Endothelial cell of umbilical vein (primary cell): ENCODE measurements around the gene MACROD2. TPM values are rescaled to one million over a fixed set of nuclear protein-coding genes. Genes with fewer than 3 reads are reported as not detected.

Source experiments
- BruUV-seq: library from RNA; stranded (reverse); fragments of 400-500 nt; replicated peaks from 2 replicates; lab custom pipeline; 2021; lab: Mats Ljungman, UMichigan
- CTCF ChIA-PET: fragments of 300-600, 350-600 bp; sonication (Branson Sonifier 250); formaldehyde crosslinking; loops from one replicate; lab custom pipeline; 2021; ENCODE audit warnings: antibody characterized with exemption, inconsistent platforms; lab: Charles Lee
- POLR2A ChIA-PET: fragments of 300-600, 350-600 bp; sonication (Branson Sonifier 250); formaldehyde crosslinking; loops from one replicate; lab custom pipeline; 2021; ENCODE audit warnings: antibody characterized with exemption, inconsistent platforms; lab: Charles Lee
- DNase-seq: peaks from one replicate; pipeline ENCODE4 v3.0.0-alpha.2; 2011; ENCODE audit warnings: low read depth, low spot score
- FAIRE-seq: peaks from 2 replicates; lab custom pipeline; 2011; peaks lifted over from hg19 to GRCh38; lab: Jason Lieb, UNC
- H2AFZ ChIP-seq: 2 replicates; pipeline ENCODE4 v1.6.0; 2012; ENCODE audit warnings: low read depth, low read length, control low read depth, inconsistent platforms
- H3K27ac ChIP-seq: 2 replicates; pipeline ENCODE4 v1.5.1; 2011; ENCODE audit warnings: low read depth, mild to moderate bottlenecking, control low read depth, low read length, moderate library complexity; ENCODE audit not compliant: insufficient read depth
- H3K27me3 ChIP-seq, 2 experiments: 2 replicates each; pipeline versions ENCODE4 v1.6.0 to v1.6.1; 2011; ENCODE audit warnings: low read length in 2 of 2, mixed read lengths in 1 of 2; ENCODE audit not compliant: control insufficient read depth in 2 of 2, insufficient read depth in 2 of 2
- H3K36me3 ChIP-seq, 2 experiments: 2 replicates in 1 of 2; 3 replicates in 1 of 2; pipeline ENCODE4 v1.5.1; 2011; ENCODE audit warnings: low read length in 2 of 2, mild to moderate bottlenecking in 1 of 2, moderate library complexity in 1 of 2; ENCODE audit not compliant: control insufficient read depth in 2 of 2, insufficient read depth in 2 of 2; ENCODE audit errors: extremely low read depth in 1 of 2
- H3K4me1 ChIP-seq: 3 replicates; pipeline ENCODE4 v1.5.1; 2011; ENCODE audit warnings: mild to moderate bottlenecking, low read length; ENCODE audit not compliant: control insufficient read depth, insufficient read depth; ENCODE audit errors: extremely low read depth
- H3K4me2 ChIP-seq: 2 replicates; pipeline ENCODE4 v1.6.1; 2011; ENCODE audit warnings: low read length, control low read depth, mixed read lengths; ENCODE audit not compliant: insufficient read depth
- H3K4me3 ChIP-seq, 3 experiments: fragments of 200-600 bp in 1 of 3; sonication (generic), shearing (Covaris generic) in 1 of 3; replicated peaks in 1 of 3; 2 replicates each; pipeline ENCODE4 v1.5.1; 2011 to 2016; ENCODE audit warnings: control low read depth in 3 of 3, low read length in 3 of 3, mild to moderate bottlenecking in 2 of 3, inconsistent platforms in 1 of 3, low read depth in 1 of 3, moderate library complexity in 1 of 3; ENCODE audit not compliant: insufficient read depth in 1 of 3
- H3K79me2 ChIP-seq: 2 replicates; pipeline ENCODE4 v1.6.0; 2012; ENCODE audit warnings: low read length, inconsistent platforms; ENCODE audit not compliant: control insufficient read depth, insufficient read depth
- H3K9ac ChIP-seq: replicated peaks from 2 replicates; pipeline ENCODE3; 2011; ENCODE audit warnings: low read length, control low read depth; ENCODE audit not compliant: insufficient read depth; ENCODE audit errors: extremely low read depth
- H3K9me1 ChIP-seq: replicated peaks from 3 replicates; pipeline ENCODE4 v1.6.0; 2011; ENCODE audit warnings: mild to moderate bottlenecking, low read length; ENCODE audit not compliant: control insufficient read depth, insufficient read depth; ENCODE audit errors: extremely low read depth
- H3K9me3 ChIP-seq: replicated peaks from 2 replicates; pipeline ENCODE4 v1.5.1; 2012; ENCODE audit warnings: low read length, inconsistent platforms; ENCODE audit not compliant: control insufficient read depth, insufficient read depth
- H4K20me1 ChIP-seq: replicated peaks from 2 replicates; pipeline ENCODE3; 2011; ENCODE audit warnings: mild to moderate bottlenecking, low read length; ENCODE audit not compliant: control insufficient read depth, insufficient read depth; ENCODE audit errors: extremely low read depth
- CTCF ChIP-seq, 2 donors: IDR thresholded peaks; 1 replicate in 1 of 2; 2 replicates in 1 of 2; pipeline ENCODE4 v1.5.1; 2011; ENCODE audit warnings: low read length in 2 of 2, mild to moderate bottlenecking in 2 of 2, moderate library complexity in 2 of 2, control low read depth in 1 of 2, inconsistent platforms in 1 of 2, low read depth in 1 of 2; ENCODE audit not compliant: insufficient read depth in 1 of 2; ENCODE audit errors: extremely low read depth in 1 of 2
- EZH2 ChIP-seq: IDR thresholded peaks from 2 replicates; pipeline ENCODE4 v1.6.1; 2012; ENCODE audit warnings: borderline replicate concordance, low read depth, mild to moderate bottlenecking, moderate library complexity, low read length, inconsistent platforms; ENCODE audit not compliant: severe bottlenecking
- FOS ChIP-seq: IDR thresholded peaks from 2 replicates; pipeline ENCODE4 v1.6.1; 2011; ENCODE audit warnings: mild to moderate bottlenecking, low read length, moderate library complexity, borderline replicate concordance; ENCODE audit not compliant: insufficient read depth
- GATA2 ChIP-seq: IDR thresholded peaks from 2 replicates; pipeline ENCODE4 v1.7.0; 2011; ENCODE audit warnings: low read depth, mild to moderate bottlenecking, moderate library complexity, mixed read lengths, low read length; ENCODE audit not compliant: insufficient read length, insufficient read depth
- JUN ChIP-seq: IDR thresholded peaks from 2 replicates; pipeline ENCODE4 v1.6.1; 2011; ENCODE audit warnings: borderline replicate concordance, low read depth; ENCODE audit not compliant: insufficient read length, insufficient read depth
- MAX ChIP-seq: IDR thresholded peaks from 2 replicates; pipeline ENCODE4 v1.6.1; 2011; ENCODE audit not compliant: insufficient read depth, insufficient read length
- MYC ChIP-seq: IDR thresholded peaks from one replicate; pipeline ENCODE4 v1.6.1; 2011; ENCODE audit warnings: mild to moderate bottlenecking, low read depth, low read length
- POLR2A ChIP-seq: IDR thresholded peaks from 2 replicates; pipeline ENCODE4 v1.6.1; 2012; ENCODE audit warnings: low read depth, mild to moderate bottlenecking, control low read depth, low read length
- POLR2AphosphoS5 ChIP-seq: IDR thresholded peaks from 2 replicates; pipeline ENCODE4 v1.6.1; 2012; ENCODE audit warnings: low read depth, mild to moderate bottlenecking, control low read depth, low read length, moderate library complexity; ENCODE audit not compliant: insufficient read depth
- dilution Hi-C: fragments of 300-500 bp; cut with MboI; formaldehyde crosslinking; loops from one replicate; pipeline ENCODE4 v1.15.0; 2019; ENCODE audit warnings: low sequenced_read_pairs; ENCODE audit not compliant: extremely low pct_ligation_motif_present
- intact Hi-C: fragments of 100-400 bp; cut with micrococcal nuclease; formaldehyde crosslinking; loops from one replicate; pipeline ENCODE4 v1.10.0; 2022
- polyA plus RNA-seq, 4 experiments: library from polyadenylated mRNA; depleted of rRNA in 3 of 4; stranded (reverse) in 3 of 4; unstranded in 1 of 4; fragments of >200 nt; gene quantifications; 2 replicates each; pipeline versions ENCODE4 v1.2.1 to v1.2.3, GENCODE V29; 2011 to 2012; ENCODE audit warnings: missing spikeins in 1 of 4
- total RNA-seq: library from RNA; stranded (reverse); gene quantifications from 2 replicates; pipeline ENCODE4 v1.2.3, GENCODE V29; 2021

MACROD2 gene
- total and polyA plus RNA-seq, 2 donors (not counting 3 experiments of a cell fraction or from before 2014, with no cell fraction given) = 0.11 to 0.73 TPM

- BruUV-seq = no TSS peak
- FAIRE-seq = no peak
- H4K20me1 ChIP-seq = no peaks in the 10 kb centered on the region
Observed at GRCh38 chr20:15949391-15949790, 1954.1 kb downstream of the MACROD2 start.

More at GRCh38 chr20:15949391-15949790, 1954.1 kb downstream of the MACROD2 start:
- no peaks in the 10 kb centered on the region for H3K36me3 ChIP-seq
- DNase-seq = no peak
- dilution Hi-C loops (no loop called here), intact Hi-C loops (no loop called here)
- H3K4me1 ChIP-seq = no peaks in the 10 kb centered on the region
- TF ChIP-seq MYC = no peak
- no peak for TF ChIP-seq EZH2
- TF ChIP-seq POLR2A = no peak
- TF ChIP-seq GATA2 = no peak
- no peak for TF ChIP-seq JUN
- TF ChIP-seq POLR2AphosphoS5 = no peak
- TF ChIP-seq CTCF (IDR thresholded peaks at IDR 0.05; ENCODE audit: extremely low read depth in 1 of 2, insufficient read depth in 1 of 2, low read depth in 1 of 2, low read length in 2 of 2) = no peak
- no peak for TF ChIP-seq FOS
- TF ChIP-seq MAX = no peak
- ChIA-PET CTCF (no interaction called here), POLR2A (no interaction called here)
- no peak overlapping the region for H3K27ac ChIP-seq
- H3K9me3 ChIP-seq = no peaks in the 10 kb centered on the region
- no peak overlapping the region for H3K4me2 ChIP-seq
- H3K4me3 ChIP-seq = no peak overlapping the region
- no peak overlapping the region for H2AFZ ChIP-seq
- no peaks in the 10 kb centered on the region for H3K27me3 ChIP-seq
- H3K9ac ChIP-seq = no peak overlapping the region
- H3K9me1 ChIP-seq = no peaks in the 10 kb centered on the region
- H3K79me2 ChIP-seq = no peaks in the 10 kb centered on the region
